Neural cell (in vitro differentiated cells): ENCODE measurements around the gene RPL22. TPM values are rescaled to one million over a fixed set of nuclear protein-coding genes. Genes with fewer than 3 reads are reported as not detected.

Experiments used
- H2AFZ ChIP-seq: fragments of 200-600, 300-800 bp; sonication (generic), shearing (Covaris generic); 2 replicates; pipeline ENCODE4 v1.6.0; 2014; ENCODE audit warnings: low read depth, mild to moderate bottlenecking, antibody characterized with exemption, low read length, moderate library complexity
- H3F3A ChIP-seq: fragments of 200-600 bp; shearing (Covaris generic); 2 replicates; pipeline ENCODE4 v1.6.1; 2016; ENCODE audit warnings: mild to moderate bottlenecking, moderate library complexity, mixed read lengths, antibody characterized with exemption, low read length; ENCODE audit not compliant: insufficient read depth, poor library complexity, severe bottlenecking
- H3K27ac ChIP-seq: fragments of 200-600, 300-800 bp; sonication (generic), shearing (Covaris generic); 2 replicates; pipeline ENCODE4 v1.5.1; 2014; ENCODE audit warnings: mild to moderate bottlenecking, low read length, moderate library complexity
- H3K27me3 ChIP-seq: fragments of 300-800, 200-600 bp; sonication (generic), shearing (Covaris generic); 2 replicates; pipeline ENCODE4 v1.6.0; 2014; ENCODE audit warnings: mild to moderate bottlenecking, low read depth, low read length, moderate library complexity; ENCODE audit not compliant: insufficient read depth
- H3K36me3 ChIP-seq: fragments of 300-800, 200-600 bp; sonication (generic), shearing (Covaris generic); 2 replicates; pipeline ENCODE4 v1.5.1; 2014; ENCODE audit warnings: mild to moderate bottlenecking, antibody characterized with exemption, low read length, moderate library complexity; ENCODE audit not compliant: insufficient read depth
- H3K4me2 ChIP-seq: fragments of 300-800, 200-600 bp; sonication (generic), shearing (Covaris generic); 2 replicates; pipeline ENCODE4 v1.6.0; 2014; ENCODE audit warnings: mild to moderate bottlenecking, low read length
- H3K4me3 ChIP-seq: fragments of 300-800, 200-600 bp; sonication (generic), shearing (Covaris generic); 2 replicates; pipeline ENCODE4 v1.5.1; 2014; ENCODE audit warnings: mild to moderate bottlenecking, low read length, moderate library complexity
- H3K79me2 ChIP-seq: fragments of 200-600 bp; shearing (Covaris generic); replicated peaks from 2 replicates; pipeline ENCODE4 v1.6.0; 2014; ENCODE audit warnings: mild to moderate bottlenecking, low read length, moderate library complexity; ENCODE audit not compliant: insufficient read depth
- H3K9ac ChIP-seq: fragments of 300-800, 200-600 bp; sonication (generic), shearing (Covaris generic); 2 replicates; pipeline ENCODE4 v1.6.1; 2016; ENCODE audit warnings: mild to moderate bottlenecking, low read length, mixed read lengths
- H3K9me2 ChIP-seq: fragments of 200-600 bp; shearing (Covaris generic); 2 replicates; pipeline ENCODE4 v1.6.1; 2016; ENCODE audit warnings: mild to moderate bottlenecking, low read length, mixed read lengths; ENCODE audit not compliant: insufficient read depth
- H3K9me3 ChIP-seq: fragments of 200-600, 300-800 bp; sonication (generic), shearing (Covaris generic); 2 replicates; pipeline ENCODE4 v1.6.1; 2016; ENCODE audit warnings: mild to moderate bottlenecking, mixed run types, low read length, moderate library complexity, mixed read lengths
- H4K20me1 ChIP-seq: fragments of 200-600 bp; shearing (Covaris generic); 2 replicates; pipeline ENCODE4 v1.6.1; 2016; ENCODE audit warnings: mild to moderate bottlenecking, mixed run types; ENCODE audit not compliant: insufficient read depth
- EP300 ChIP-seq: fragments of 450-650 bp; conservative IDR thresholded peaks from 2 replicates; pipeline ENCODE4 v1.6.1; 2014; ENCODE audit warnings: antibody characterized with exemption, mild to moderate bottlenecking, moderate library complexity; ENCODE audit not compliant: poor library complexity, severe bottlenecking
- EZH2 ChIP-seq: fragments of 200-600, 300-800 bp; shearing (Covaris generic), sonication (generic); IDR thresholded peaks from 2 replicates; pipeline ENCODE4 v1.6.1; 2014; ENCODE audit warnings: antibody characterized with exemption, low read length, borderline replicate concordance, mild to moderate bottlenecking; ENCODE audit not compliant: insufficient read depth, poor library complexity, severe bottlenecking
- MXI1 ChIP-seq: fragments of 450-650 bp; conservative IDR thresholded peaks from 2 replicates; pipeline ENCODE4 v1.6.1; 2014; ENCODE audit warnings: antibody characterized with exemption, mild to moderate bottlenecking; ENCODE audit not compliant: poor library complexity, severe bottlenecking
- POLR2AphosphoS5 ChIP-seq: IDR thresholded peaks from 2 replicates; pipeline ENCODE4 v1.6.1; 2012
- RAD21 ChIP-seq: fragments of 450-650 bp; conservative IDR thresholded peaks from 2 replicates; pipeline ENCODE4 v1.6.1; 2014; ENCODE audit warnings: antibody characterized with exemption, mild to moderate bottlenecking, moderate library complexity
- SMC3 ChIP-seq: fragments of 450-650 bp; conservative IDR thresholded peaks from 2 replicates; pipeline ENCODE4 v1.6.1; 2014; ENCODE audit warnings: antibody characterized with exemption, mild to moderate bottlenecking, moderate library complexity; ENCODE audit not compliant: poor library complexity
- TAF1 ChIP-seq: IDR thresholded peaks from 2 replicates; pipeline ENCODE4 v1.6.1; 2012; ENCODE audit warnings: low read depth
- polyA plus RNA-seq: library from polyadenylated mRNA; depleted of rRNA; stranded (reverse); fragments of >200 nt; gene quantifications from 2 replicates; pipeline ENCODE4 v1.2.3, GENCODE V29; 2014
- TF ChIP-seq, protein P1 (sequence below): IDR thresholded peaks from 2 replicates; pipeline ENCODE4 v1.6.1; 2012; ENCODE audit warnings: borderline replicate concordance
- TF ChIP-seq, protein P2 (sequence below): fragments of 450-650 bp; IDR thresholded peaks from 2 replicates; pipeline ENCODE4 v1.5.1; 2014; ENCODE audit warnings: antibody characterized with exemption, mild to moderate bottlenecking, moderate library complexity; ENCODE audit not compliant: poor library complexity, severe bottlenecking

The RPL22 gene
- polyA plus RNA-seq, 1 donor from 2014 or later, result 294 TPM

DNA sequence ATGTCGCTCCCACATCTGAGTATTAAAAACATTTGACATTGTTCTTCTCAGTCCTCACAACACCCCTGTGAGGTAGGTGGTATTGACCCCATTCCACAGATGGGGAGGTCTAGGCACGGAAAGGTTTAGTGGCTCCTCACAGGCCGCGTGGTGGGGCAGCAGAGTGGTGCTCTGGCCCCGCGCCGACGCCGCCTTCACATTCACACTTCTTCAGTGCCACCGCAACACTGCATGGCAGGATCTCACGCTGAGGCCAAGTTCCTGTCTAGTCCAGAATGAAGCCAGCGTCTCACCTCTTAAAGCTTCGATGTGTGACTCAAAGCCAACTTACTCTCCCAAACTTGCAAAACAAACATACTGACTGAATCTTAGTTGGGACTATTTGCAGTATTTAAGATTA is 24.2 kb upstream of the RPL22 start:
- Histone ChIP-seq H3K9me2 (no peaks in the 10 kb centered on the region), H4K20me1 (no peaks in the 10 kb centered on the region), H3K4me2 (no peak overlapping the region), H3F3A (no peaks in the 10 kb centered on the region), H3K9ac (no peak overlapping the region), H3K4me3 (no peak overlapping the region), H3K79me2 (no peaks in the 10 kb centered on the region), H3K9me3 (no peaks in the 10 kb centered on the region), H3K36me3 (no peaks in the 10 kb centered on the region), H2AFZ (no peak overlapping the region), H3K27me3 (no peaks in the 10 kb centered on the region), H3K27ac (no peak overlapping the region)
- no peak for TF ChIP-seq TAF1
- no peak for TF ChIP-seq MXI1
- no peak for TF ChIP-seq EP300
- TF ChIP-seq RAD21, result no peak
- TF ChIP-seq POLR2AphosphoS5, result no peak
- no peak for TF ChIP-seq SMC3
- TF ChIP-seq, protein P1, sequence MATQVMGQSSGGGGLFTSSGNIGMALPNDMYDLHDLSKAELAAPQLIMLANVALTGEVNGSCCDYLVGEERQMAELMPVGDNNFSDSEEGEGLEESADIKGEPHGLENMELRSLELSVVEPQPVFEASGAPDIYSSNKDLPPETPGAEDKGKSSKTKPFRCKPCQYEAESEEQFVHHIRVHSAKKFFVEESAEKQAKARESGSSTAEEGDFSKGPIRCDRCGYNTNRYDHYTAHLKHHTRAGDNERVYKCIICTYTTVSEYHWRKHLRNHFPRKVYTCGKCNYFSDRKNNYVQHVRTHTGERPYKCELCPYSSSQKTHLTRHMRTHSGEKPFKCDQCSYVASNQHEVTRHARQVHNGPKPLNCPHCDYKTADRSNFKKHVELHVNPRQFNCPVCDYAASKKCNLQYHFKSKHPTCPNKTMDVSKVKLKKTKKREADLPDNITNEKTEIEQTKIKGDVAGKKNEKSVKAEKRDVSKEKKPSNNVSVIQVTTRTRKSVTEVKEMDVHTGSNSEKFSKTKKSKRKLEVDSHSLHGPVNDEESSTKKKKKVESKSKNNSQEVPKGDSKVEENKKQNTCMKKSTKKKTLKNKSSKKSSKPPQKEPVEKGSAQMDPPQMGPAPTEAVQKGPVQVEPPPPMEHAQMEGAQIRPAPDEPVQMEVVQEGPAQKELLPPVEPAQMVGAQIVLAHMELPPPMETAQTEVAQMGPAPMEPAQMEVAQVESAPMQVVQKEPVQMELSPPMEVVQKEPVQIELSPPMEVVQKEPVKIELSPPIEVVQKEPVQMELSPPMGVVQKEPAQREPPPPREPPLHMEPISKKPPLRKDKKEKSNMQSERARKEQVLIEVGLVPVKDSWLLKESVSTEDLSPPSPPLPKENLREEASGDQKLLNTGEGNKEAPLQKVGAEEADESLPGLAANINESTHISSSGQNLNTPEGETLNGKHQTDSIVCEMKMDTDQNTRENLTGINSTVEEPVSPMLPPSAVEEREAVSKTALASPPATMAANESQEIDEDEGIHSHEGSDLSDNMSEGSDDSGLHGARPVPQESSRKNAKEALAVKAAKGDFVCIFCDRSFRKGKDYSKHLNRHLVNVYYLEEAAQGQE, result no peak
- no peak for TF ChIP-seq EZH2
- TF ChIP-seq, protein P2, sequence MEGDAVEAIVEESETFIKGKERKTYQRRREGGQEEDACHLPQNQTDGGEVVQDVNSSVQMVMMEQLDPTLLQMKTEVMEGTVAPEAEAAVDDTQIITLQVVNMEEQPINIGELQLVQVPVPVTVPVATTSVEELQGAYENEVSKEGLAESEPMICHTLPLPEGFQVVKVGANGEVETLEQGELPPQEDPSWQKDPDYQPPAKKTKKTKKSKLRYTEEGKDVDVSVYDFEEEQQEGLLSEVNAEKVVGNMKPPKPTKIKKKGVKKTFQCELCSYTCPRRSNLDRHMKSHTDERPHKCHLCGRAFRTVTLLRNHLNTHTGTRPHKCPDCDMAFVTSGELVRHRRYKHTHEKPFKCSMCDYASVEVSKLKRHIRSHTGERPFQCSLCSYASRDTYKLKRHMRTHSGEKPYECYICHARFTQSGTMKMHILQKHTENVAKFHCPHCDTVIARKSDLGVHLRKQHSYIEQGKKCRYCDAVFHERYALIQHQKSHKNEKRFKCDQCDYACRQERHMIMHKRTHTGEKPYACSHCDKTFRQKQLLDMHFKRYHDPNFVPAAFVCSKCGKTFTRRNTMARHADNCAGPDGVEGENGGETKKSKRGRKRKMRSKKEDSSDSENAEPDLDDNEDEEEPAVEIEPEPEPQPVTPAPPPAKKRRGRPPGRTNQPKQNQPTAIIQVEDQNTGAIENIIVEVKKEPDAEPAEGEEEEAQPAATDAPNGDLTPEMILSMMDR, result no peak

DNA sequence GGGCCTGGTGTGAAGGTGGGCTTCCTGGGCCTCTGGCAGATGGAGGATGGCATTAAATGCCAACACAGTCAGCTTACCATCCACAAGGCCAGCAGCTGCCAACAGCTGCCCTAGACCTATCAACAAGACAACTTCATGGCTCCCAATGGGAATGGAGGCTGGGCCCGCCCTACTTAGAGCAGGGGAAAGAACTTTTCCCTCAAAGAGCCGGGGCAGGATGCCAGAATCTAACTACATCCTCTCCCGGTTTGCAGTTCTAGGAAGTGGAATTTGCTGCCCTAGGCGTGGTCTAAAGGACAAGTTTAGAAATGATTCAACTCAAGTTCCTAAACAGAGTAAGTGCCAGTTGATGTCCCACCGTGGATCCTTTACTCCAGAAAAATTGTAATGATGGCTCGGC is 23.2 kb upstream of the RPL22 start:
- H3F3A ChIP-seq, result no peaks in the 10 kb centered on the region
- H3K79me2 ChIP-seq, result no peaks in the 10 kb centered on the region
- no peak overlapping the region for H3K4me3 ChIP-seq
- no peaks in the 10 kb centered on the region for H3K27me3 ChIP-seq
- H3K9me3 ChIP-seq, result no peaks in the 10 kb centered on the region
- no peak overlapping the region for H2AFZ ChIP-seq
- H3K27ac ChIP-seq, result no peak overlapping the region
- no peaks in the 10 kb centered on the region for H3K36me3 ChIP-seq
- H3K9ac ChIP-seq, result no peak overlapping the region
- H3K9me2 ChIP-seq, result no peaks in the 10 kb centered on the region
- TF ChIP-seq MXI1 (no peak), SMC3 (no peak), TAF1 (no peak), EZH2 (no peak), POLR2AphosphoS5 (no peak), RAD21 (no peak), EP300 (no peak)
- TF ChIP-seq, protein P2, result no peak
- TF ChIP-seq, protein P1, result no peak
- H4K20me1 ChIP-seq, result no peaks in the 10 kb centered on the region
- no peak overlapping the region for H3K4me2 ChIP-seq
